HG03097 (cell line): Measurements from ENCODE around the gene RSPRY1.

Source experiments
- ATAC-seq: cut with Tn5 transposase; IDR thresholded peaks from one replicate; pipeline ENCODE4 v1.9.1; 2021; ENCODE audit not compliant: unreplicated experiment, low FRiP score

The RSPRY1 gene

DNA sequence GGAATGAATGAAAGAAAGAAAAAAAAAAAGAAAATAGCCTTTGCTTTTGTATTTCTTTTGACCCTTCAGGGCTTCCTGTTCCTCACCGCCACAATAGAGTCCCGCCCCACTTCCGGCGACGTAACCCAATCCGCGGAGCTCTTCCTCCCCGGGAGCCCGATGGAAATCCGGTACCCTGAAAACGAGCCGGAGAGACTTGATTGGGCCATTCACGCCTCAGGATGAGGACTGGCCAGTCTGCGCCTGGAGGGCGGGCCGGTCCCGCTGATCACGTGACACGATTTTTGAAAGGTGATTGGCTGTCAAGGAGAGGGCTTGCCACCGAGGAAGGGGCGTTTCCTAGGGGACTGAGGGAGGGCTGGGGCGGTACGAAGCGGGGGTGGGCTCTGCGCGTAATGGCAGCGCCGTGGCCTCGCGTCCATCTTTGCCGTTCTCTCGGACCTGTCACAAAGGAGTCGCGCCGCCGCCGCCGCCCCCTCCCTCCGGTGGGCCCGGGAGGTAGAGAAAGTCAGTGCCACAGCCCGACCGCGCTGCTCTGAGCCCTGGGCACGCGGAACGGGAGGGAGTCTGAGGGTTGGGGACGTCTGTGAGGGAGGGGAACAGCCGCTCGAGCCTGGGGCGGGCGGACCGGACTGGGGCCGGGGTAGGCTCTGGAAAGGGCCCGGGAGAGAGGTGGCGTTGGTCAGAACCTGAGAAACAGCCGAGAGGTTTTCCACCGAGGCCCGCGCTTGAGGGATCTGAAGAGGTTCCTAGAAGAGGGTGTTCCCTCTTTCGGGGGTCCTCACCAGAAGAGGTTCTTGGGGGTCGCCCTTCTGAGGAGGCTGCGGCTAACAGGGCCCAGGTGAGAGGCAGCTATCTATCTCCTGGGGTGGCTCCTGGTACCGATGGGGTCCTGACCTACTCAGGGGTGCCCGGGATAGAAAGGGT lies at the start of gene RSPRY1, which contains the start of gene PSME3IP1:
Gene RSPRY1 (plus strand): TSS at position 385 of the 927 bp plus-strand sequence. CDS start 18,330 bp downstream, outside the sequence.
Gene PSME3IP1 (minus strand): TSS at position 95 of the 927 bp plus-strand sequence. CDS start 12,185 bp downstream, outside the sequence.
- ATAC-seq, result peak; percentile 92

DNA sequence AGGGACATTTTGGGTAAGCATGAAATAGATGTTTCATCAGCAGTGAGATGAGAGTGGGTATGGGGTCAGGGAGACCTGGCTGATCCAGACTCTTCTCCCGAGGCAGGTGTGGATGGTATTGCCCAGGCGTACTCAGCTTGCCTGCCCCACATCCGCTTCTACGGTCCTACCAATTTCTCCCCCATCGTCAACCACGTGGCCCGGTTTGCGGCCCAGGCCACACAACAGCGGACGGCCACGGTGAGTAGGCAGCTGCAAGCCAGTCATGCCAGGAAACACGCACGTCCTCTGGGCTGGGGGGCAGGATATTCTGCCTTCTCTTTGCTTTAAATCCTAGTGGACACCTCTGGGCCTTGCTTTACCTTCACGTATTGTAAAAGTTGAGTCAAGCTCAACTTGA lies 49.1 kb upstream of the RSPRY1 start:
- ATAC-seq, result no peak

DNA sequence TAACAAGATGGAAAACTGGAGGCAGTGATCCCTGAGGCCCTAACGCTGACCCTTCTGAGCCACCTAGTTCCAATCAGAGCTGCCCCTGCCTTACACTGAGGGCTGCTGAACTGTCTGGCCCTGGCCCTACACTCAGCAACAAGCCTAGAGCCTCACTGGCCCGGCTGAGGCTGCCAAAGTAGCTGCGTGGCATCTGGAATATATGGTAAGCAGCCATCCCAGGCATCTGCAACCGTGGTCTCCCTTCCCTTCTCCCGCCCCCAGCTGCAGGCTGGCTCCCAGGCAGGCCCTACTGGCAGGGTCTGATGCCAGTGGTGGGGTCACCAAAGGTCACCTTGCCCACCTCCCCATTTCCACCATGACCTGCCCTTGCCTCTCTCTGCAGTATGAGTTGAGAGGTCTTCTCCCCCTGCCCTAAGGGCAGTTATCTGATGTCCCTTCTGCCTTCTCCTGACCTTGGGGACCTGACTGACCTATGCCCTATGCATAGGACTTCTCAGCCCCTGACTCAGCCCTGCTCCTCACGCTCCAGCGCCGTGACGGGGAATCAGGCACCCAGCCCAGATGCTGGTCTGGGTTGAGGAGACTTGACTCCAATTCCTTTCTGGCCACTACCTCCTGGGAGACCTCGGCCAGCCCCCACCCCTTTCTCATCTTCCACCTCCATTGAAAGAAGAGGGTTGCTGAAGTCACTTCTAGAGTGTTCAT lies 48.4 kb upstream of the RSPRY1 start:
- ATAC-seq, result no peak

DNA sequence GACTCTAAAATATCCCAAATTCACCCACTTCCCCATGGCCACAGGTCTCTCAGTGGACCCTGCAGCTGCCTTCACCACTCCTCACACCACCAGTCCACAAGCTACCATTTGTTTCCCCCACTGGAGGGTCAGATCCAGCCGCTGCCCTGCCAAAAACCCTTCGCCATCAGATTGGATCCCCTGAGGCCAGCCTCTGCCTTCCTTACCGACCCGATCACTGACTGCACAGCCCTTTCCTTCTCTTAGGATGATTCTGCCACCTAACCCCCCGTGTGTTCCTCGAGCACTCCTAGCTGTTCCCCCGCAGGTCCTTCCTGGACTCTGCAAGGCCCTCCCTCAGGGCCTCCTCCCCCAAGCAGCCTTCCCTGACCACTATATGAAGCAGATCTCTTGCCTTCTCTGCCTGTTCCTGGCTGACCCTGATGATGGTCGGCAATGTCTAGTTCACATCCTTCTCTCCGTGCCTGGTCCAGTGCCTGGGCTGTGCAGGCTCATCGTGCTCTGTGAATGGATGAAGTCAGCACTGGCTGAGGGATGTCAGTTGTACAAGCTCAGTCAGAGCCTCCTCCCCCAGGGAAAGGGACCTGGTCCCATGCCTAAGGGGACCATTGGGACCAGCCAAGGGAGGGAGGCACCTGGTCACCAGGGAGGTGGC lies 47.7 kb upstream of the RSPRY1 start:
- no peak for ATAC-seq

DNA sequence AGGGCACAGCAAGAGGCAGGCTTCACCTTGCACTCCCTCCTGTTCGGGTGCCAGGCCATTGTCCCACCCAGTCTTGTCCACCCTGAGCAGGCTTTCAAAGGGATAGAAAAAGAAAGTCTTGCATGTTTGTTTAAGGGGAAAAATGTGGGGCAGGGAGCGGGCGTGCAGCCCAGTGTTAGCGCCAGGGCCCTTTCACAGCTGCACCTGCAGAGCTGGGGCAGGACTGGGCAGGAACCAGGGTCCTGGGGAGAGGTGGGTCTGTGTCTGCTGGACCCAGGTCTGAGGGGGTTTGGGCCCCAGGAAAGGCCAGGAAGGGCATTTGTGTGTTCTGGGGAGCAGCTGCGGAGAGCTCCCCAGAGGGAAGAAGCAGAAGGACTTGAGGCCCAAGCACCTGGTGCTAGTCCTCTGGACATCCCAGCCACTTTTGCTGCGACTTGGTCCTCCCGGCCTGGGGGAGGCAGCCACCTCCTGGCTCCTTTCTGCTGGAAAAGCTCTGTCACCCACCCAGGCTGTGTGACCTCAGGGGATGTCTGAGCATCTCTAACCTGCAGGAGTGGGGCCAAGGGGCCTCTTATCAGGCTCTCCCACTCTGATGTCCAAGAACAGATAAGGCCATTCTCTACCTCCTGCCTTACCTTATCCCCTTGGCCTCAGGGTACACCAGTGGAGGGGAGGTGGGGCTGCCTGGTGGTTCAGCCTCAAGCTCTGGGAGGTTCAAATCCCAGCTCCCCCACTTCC lies 45.0 kb upstream of the RSPRY1 start:
- ATAC-seq, result no peak

DNA sequence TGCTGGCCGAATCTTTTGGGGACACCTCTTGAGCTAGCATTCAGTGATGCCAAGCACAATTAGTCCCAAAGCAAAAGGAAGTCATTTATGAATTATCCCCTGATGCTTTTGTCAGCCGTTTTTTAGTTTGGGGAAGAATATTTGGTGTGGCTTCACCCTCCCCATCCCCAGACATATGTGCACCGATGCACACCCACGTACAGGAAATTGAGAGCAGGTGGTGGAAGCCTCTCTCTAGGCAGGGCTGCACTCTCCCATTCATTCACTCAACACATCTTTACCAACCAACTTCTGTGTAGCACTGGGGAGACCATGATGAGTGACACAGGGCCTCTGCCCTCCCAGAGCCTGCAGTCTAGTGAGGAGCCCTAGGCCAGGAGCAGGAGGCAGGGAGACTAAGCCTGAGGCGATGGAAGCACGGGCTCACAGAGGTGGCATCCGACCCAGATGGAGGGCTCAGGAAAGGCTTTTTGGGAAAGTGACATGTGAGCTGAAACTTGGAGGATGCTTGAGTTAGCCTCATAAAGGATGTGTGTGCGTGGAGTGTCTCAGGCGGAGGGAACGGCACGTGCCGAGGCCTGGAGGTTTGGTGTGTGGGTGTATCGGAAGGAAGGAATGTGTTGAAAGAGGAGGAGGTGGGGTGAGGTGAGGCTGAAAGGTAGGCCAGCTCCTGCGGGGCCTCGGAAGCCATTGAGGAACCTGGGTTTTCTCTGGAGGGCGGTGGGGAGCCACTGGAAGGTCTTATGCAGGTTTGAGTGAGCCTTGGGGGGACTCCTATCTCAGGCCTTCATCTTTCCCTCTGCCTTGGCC lies 44.1 kb upstream of the RSPRY1 start:
- no peak for ATAC-seq

DNA sequence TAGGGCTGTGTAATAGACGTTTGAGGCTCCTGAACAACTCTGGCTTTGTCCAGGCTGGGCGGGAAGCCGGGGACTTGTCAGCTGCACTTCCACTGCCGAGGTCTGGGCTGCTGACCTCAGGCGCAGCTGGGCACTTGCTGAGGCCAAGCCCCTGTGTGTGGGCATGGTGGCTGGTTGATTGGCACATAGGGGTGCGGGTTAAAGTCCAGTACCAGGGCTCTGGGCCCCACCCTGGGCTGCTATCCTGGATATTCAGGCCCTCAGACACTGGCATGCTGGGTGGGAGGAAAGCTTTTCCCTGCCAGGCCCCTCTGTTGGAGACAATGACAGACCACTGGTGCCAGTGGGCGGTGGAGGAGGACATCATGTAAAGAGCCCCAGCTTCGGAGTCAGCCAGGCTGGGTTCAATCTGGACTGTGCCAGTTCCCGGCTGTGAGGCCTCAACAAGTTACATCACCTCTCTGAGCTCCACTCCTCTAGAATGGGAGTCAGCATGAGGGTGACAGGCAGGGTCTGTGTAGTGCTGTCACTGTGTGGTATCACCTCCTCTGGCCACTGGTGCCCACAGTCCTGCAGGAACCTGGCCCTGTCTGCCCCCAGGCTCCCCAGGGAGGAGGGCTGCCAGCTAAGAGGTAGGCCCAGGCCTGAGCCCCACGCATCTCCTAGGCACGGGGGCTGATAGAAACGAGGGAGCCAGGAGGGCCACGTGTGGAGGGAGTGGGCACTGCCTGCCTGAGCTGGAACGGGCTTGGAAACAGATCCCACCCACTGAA lies 42.8 kb upstream of the RSPRY1 start:
- ATAC-seq, result no peak

DNA sequence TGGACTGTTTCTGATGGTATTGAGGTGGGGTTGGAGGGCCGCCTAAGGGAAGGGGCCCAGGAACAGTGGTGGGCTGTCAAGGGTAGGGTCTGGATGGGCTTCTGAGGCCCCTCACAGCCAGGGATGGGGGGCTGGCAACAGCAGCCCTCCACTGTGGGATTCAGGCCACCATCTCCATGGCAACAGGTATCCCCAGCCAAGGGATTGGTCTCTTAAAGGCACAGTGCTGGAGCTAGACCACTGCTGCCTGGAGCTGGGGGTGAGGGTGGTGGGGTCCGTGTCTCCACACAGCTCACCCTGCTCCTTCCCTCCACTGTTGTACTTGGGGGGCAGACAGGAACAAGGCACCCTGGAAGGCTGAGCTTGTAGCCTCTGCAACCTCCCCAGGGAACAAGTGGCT lies 42.1 kb upstream of the RSPRY1 start:
- ATAC-seq, result no peak

DNA sequence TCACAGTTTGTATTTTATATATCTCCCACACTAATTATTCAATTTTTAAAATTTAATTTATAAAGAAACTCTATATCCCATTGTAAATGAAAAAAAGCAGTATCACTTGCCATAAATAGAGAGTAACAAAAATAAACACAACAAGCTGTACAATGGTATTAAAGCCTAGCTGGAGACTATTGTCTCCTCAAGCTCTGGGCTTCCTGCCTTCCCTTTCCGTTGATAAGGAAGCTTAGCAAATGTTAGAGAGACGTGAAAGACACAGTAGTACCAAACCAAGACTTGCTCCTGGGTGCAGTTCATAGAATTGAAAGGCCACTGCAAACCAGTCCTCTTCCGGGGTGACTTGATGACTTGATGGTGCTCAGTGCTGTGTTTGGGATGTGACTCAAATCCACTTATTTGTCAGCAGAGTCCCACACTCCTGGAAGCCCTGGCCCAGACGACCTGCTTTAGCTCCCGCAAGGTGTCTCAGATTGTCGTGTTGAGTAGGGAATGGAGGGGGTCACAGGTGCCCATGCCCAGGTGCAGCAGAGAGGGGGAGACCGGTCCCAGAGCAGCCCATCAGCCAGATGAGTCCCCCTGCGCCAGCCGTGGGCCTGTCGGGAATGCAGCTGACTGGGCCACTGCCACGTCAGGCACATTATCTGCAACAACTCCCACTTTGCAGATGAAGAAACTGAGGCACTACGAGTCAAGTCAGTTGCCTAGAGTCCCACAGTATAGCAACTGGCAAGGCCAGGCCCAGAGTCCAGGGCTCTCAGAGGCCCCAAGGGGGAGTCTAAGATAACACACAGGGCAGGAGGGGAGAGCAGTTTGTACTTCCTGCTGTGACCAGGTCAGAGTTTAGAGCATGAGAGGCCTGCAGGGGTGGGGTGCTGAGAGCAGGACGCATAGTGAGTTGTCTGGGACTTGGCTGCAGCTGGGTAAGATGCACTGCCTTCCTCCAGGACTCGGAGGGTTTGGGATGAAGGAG lies 40.8 kb upstream of the RSPRY1 start:
- ATAC-seq, result no peak

DNA sequence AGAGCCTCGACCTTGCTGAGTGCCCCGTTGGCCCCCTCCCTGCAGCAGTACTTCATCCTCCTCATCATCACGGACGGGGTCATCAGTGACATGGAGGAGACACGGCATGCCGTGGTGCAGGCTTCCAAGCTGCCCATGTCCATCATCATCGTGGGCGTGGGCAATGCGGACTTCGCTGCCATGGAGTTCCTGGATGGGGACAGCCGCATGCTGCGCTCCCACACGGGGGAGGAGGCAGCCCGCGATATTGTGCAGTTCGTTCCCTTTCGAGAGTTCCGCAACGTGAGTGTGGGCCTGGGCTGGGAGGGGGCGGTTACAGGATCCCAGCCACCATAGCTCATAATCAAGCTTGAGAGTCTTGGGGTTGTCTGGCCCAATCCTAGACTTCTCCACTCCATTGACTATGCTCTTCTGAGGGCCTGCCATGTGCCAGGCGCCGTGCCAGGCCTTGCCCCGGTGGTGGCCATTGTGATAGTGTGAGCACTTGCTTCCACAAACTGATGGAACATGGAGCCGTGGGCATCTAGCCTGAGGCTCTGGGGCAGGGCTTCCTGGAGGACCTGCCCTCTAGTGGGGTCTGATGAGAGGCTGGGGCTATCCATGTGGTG lies 40.0 kb upstream of the RSPRY1 start:
- ATAC-seq, result no peak

DNA sequence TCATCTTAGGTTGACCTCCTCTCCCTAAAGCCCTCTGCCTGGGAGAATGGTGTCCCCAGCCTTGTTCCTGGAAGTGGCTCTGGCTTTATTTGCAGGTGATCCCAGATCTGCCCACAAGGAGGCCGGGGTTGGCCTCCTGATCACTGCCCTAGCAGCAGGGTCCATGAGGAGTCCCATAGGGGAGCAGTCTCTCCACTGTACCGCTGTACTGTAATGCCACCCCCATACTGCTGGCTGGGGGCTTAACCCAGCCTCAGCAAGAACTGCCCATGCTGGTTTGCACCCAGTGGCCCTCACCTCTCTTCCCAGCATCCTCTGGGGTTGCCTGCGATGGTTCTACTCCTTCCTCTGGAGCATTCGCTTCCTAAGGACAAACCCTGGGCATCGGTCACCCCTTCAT lies 39.4 kb upstream of the RSPRY1 start:
- ATAC-seq, result no peak

DNA sequence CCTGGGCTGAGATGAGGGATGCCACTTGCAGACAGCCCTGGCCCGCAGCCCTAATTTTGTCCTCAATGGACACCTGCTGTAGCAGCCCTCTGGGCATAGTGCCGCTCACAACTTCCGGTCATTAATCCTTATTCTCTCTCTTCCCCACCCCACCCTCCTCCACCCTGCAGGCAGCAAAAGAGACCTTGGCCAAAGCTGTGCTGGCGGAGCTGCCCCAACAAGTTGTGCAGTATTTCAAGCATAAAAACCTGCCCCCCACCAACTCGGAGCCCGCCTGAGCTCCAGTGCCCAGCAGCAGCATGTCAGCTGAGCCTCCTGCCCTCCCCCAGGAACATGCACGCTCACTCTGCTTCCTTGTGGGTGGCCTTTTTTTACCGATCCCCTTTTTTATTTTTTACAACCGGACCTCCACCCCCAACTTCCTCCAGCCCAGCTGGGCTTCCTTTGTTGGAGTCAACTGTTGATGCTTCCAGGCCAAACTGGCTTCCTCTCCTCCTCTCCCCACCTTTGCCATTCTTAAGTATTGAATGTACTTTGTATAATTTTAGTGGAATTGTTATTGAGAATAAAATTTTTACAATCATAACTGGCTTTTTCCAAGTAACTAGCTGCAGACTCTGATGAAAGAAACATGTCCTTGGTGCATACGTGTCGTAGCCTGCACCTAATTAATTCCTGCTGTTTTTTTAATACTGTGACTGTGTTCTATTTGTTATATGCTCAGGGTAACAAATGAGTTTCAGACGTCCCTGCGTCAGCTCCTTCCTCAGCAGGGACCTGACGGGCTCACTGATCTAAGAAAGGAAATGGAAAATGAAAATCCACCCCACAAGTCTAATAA lies 38.5 kb upstream of the RSPRY1 start:
- ATAC-seq, result no peak

DNA sequence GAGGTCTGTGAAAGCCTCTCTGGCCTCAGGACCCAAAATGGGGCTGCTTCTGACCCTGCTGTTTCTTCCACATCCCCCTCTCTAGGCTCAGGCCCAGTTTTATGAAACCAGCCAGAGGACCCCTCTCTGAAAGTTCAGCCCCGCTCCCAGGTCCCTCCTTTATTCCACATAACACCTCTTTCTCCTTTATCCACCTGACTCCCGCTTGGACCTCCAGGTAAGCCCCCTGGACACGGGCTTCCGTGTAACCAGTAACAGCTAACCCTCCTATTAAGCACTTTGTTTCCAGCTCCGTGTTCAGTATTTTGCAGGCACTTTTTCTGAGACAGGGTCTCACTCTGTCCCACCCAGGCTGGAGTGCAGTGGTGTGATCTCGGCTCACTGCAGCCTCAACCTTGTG lies 37.6 kb upstream of the RSPRY1 start:
- no peak for ATAC-seq

DNA sequence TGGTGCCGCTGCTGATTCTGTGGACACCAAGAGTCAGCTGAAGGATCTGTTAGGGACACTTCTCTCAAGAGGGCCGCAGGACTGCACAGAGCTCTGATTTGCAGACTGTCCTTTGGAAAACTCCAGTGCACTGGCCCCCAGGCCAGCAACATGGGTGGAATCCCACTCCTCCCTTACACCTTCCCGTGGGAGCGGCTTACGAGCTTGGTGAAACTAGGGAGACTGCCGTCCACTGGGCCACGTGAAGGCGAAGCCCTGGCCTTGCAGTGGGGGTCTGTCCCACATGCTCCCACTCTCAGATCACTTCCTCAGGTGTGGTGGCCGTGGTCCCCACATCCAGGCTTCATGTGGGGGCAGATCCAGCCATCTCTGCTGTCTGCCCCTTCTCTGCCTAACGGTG lies 36.7 kb upstream of the RSPRY1 start:
- ATAC-seq, result no peak

DNA sequence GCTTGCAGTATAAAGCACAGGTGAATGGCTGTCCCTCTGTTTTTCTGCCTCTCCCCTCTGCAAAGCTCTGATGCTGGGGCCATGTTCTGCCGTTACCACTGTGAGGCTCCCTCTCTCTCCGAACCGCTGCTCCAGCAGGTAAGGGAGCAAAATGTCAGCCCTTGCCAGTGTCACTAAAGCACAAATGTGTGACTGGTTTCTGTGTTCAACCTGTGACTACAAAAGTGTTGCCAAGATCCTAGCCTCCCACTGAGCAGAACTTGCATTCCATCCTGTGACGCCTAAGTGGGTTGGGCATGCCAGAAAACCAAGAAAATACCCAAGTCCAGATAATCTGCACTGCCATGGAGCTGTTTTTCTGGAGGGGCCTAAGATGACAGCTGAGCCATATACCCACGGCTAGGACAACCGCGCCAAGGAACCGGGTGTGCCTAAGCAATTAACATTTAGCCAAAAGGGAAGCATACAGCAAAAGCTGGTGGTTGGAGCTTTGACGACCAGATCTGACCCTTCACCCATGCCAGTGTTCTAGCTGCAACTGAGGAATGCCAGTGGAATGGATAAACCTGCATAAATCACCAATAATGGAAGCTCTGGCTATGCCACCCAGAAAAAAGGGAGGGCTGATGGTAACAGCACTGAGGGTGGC lies 35.3 kb upstream of the RSPRY1 start:
- no peak for ATAC-seq

DNA sequence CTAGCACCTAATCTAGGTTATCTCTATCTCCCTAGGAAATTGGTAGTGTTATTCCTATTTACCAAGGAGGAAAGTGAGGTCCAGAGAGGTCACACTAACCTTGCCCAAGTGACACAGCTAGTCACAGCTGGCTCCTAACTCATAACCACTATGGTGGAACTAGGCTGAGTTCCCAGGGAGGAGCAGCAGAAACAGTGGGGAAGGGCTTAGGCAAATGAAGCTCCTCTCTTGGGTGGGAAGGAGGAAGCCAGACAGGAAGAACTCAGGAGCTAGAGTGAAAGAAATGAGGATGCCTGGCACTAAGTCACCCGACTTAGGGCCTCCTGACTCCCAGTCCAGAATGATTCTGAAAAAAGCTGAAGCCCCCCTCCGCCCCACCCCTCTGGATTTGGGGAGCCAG lies 34.8 kb upstream of the RSPRY1 start:
- ATAC-seq, result no peak
